NAMALWA (cell line): ENCODE measurements around the gene LIMS2.

Experiments
- DNase-seq: peaks from one replicate; pipeline ENCODE4 v3.0.0-alpha.2; 2015; ENCODE audit warnings: low spot score

Gene LIMS2

GRCh38 chr2:127675331-127676261 lies at the start of gene LIMS2:
TSS of gene LIMS2 (minus strand) at chr2:127675530. CDS start at chr2:127675024, 506 bp downstream.
- DNase-seq, result no peak

- DNase-seq, result no peak
These were observed 47.5 kb upstream of the LIMS2 start for GRCh38 chr2:127722807-127723206.

- DNase-seq, result no peak
These were observed 46.6 kb upstream of the LIMS2 start for GRCh38 chr2:127721978-127722355.

- no peak for DNase-seq
These were observed 46.1 kb upstream of the LIMS2 start for GRCh38 chr2:127721311-127721977.

- DNase-seq, result no peak
These were observed 44.2 kb upstream of the LIMS2 start for GRCh38 chr2:127719301-127720218.

GRCh38 chr2:127718271-127718670 lies 42.9 kb upstream of the LIMS2 start:
- no peak for DNase-seq

- no peak for DNase-seq
These were observed 40.6 kb upstream of the LIMS2 start for GRCh38 chr2:127715778-127716449.

- DNase-seq, result no peak
These were observed 38.2 kb upstream of the LIMS2 start for GRCh38 chr2:127713562-127713961.

- no peak for DNase-seq
These were observed 37.7 kb upstream of the LIMS2 start for GRCh38 chr2:127712999-127713398.

GRCh38 chr2:127709336-127709735 lies 34.0 kb upstream of the LIMS2 start:
- DNase-seq, result no peak

GRCh38 chr2:127707890-127708648 lies 32.7 kb upstream of the LIMS2 start:
- no peak for DNase-seq

GRCh38 chr2:127706215-127706990 lies 31.1 kb upstream of the LIMS2 start:
- no peak for DNase-seq

GRCh38 chr2:127705391-127706065 lies 30.2 kb upstream of the LIMS2 start:
- no peak for DNase-seq

- no peak for DNase-seq
These were observed 29.5 kb upstream of the LIMS2 start for GRCh38 chr2:127704641-127705390.

- DNase-seq, result no peak
These were observed 28.0 kb upstream of the LIMS2 start for GRCh38 chr2:127703282-127703681.

- no peak for DNase-seq
These were observed 27.2 kb upstream of the LIMS2 start for GRCh38 chr2:127702395-127703009.

GRCh38 chr2:127701651-127702394 lies 26.5 kb upstream of the LIMS2 start:
- peak; percentile 86 for DNase-seq
